HG02678 (cell line): ENCODE results near the gene STX17.

ENCODE experiments used
- ATAC-seq: cut with Tn5 transposase; IDR thresholded peaks from one replicate; pipeline ENCODE4 v1.9.1; 2021; ENCODE audit warnings: mild to moderate bottlenecking, moderate library complexity; ENCODE audit not compliant: unreplicated experiment

The STX17 gene

DNA sequence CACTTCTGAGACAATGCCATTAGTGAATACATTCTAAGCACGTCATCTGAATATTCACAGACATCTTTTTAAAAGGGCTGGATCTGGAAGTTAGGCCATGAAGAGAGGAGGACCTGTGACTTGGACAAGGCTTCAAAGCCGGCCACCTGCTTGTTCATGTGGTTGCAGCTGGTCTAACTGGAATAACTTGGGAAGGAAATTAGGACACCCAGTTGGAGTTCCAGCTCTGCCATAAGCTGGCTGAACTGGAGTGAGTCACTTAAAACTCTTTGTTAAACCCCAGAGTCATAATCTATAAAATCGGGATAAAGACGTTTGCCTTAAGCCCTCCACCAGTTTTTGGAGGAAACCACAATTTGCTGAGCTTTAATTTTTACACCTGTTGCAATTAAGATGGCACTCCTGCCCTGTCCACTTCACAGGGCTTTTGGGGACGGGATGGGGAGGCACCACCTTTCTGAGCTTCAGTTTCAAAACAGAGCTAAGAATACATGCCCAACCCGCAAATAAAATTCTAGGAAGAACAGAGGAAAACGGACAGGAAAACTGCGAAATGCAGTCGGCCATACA is 536 bp upstream of the STX17 start:
- ATAC-seq, result no peak

DNA sequence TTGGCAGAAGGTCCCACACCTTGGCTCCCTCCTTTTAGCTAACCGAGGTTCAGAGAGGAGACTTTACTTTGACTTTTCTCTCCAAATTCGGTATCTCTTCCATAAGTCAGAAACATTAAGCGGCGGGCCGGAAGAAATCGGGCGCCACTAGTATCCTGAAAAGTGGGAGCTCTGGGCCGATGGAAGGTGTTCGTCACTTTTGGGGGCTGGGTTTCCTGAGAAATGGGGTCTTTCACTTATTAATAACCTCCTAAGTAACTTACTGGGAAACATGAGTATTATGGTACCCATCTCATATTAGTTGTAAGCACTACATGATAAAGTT is 716 bp downstream of the STX17 start:
- no peak for ATAC-seq

DNA sequence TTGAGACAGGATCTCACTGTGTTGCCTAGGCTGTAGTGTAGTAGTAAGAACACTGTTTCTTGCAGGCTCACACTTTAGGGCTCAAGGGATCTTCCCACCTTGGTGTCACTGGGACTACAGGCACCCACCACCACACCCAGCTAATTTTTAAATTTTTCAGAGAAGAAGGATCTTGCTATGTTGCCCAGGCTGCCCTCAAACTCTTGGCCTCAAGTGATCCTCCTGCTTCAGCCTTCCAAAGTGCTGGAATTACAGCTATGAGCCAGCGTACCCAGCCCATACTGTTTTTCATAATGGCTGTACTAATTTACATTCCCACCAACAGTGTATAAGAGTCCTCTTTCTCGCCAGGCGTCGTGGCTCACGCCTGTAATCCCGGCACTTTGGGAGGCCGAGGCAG is 5.1 kb downstream of the STX17 start:
- no peak for ATAC-seq

DNA sequence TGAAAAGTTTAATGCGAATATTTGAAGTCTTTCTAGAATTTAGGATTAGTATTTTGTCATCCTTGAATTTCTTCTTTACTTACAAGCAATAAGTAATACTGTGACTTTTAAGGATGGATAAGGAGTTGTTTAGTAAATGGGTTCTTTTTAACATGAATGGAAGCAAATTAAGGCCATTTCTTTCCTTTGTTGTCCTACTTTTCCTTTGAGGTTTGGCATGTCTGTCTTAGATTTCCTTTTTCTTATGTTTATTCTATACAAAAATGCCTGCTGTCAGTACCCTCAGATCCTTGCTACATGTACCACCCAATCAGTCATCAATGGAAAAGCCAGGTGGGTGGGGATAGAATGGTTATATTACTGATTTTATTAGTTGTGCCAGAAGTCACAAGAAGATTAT is 10.2 kb downstream of the STX17 start:
- ATAC-seq, result no peak

DNA sequence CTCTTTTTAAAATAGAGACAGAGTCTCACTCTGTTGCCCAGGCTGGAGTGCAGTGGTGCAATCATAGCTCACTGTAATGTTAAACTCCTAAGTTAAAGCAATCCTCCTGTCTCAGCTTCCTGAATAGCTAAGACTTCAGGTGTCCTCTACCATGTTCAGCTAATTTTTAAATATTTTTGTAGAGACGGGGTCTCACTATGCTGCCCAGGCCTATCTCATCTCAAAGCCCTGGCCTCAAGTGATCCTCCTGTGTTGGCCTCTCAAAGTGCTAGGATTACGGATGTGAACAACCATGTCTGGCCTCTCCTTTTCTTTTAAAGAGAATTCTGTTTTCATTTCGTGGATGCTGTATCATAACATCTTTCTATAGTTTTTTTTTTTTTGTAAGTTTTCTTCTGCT is 11.7 kb downstream of the STX17 start:
- ATAC-seq, result no peak

DNA sequence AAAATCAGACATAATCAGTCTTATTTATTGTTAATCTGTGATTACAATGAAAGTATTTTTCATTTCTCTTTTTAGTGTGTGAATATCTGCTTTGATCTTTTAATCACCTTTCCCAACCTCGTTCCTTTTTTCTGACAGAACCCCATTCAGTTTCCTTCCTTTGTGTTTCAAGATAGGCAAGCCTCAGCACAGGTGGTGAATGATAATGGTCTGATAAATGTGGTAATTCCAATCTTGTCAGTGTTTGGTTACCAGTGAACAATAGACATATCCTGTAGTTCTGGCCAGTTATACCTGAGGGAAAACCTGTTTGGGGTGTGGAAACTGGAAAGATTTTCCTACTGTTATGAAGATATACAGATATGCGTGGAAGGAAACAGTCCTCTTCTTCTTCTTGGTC is 13.5 kb downstream of the STX17 start:
- ATAC-seq, result no peak

DNA sequence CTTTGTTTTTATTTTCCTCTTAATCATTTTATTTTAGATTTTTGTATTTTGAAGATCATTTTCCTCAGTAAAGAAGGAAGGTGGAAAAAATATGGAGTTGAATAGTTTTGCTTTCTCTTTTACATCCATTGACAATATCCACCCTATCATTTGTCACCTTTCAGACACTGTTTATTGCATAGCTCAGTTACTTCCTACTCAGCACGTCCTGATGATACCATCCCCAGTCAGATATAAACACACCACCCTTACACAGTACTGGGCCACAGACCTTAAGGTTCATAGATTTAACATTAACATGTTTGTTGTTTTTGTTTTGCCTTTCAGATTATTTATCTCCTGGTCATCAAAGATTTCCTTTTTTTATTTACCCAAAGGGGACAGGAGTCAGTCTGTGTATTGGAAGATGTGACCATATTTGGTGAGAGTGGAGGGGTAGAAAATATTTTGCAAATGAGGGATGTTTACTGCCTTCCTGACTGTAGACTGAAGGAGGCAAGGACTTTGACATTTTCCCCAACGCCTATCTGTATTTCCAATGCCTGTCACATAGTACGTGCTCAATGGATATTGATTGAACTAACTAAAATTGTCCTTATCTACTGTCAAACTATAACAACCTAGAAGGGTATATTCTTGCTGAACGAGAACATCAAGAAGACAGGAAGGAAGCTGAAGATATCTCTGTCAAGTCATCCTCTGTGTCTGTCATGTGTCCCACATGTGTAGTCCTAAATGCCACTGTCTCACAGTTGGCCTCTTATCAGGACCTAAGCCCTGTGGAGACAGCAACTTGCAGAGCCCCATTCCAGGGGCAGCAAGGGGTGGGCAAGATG is 15.6 kb downstream of the STX17 start:
- ATAC-seq, result no peak

DNA sequence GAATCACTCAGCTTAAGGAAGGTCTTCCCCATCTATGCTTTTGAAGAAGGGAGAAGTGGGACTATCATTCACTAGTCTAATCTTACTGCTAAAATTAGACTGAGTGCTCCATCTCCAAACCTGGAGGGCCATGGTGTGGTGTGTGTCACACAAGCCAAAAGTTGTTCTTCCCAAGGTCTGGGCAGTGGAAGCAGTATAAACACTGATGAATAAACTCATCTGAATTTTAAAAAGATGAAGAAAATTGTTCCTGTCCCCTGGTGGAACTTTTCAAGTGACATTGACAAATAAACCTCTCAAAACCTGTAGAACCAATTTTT is 16.2 kb downstream of the STX17 start:
- ATAC-seq, result no peak

DNA sequence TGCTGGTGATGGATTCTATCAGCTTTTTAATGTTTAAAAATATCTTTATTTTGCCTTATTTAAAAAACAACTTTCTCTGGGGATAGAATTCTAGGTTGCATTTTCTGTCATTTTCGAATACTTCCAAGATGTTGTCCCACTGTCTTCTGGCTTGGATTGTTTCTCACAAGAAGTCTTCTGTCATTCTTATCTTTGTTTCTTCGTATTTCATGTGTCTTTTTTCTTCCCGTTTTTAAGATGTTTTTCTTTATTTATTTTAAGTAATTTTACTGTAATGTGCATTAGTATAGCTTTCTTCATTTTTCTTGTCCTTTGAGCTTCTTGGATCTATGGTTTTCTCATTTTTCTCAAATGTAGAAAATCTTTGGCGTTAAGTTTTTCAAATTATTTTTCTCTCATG is 19.1 kb downstream of the STX17 start:
- ATAC-seq, result no peak

DNA sequence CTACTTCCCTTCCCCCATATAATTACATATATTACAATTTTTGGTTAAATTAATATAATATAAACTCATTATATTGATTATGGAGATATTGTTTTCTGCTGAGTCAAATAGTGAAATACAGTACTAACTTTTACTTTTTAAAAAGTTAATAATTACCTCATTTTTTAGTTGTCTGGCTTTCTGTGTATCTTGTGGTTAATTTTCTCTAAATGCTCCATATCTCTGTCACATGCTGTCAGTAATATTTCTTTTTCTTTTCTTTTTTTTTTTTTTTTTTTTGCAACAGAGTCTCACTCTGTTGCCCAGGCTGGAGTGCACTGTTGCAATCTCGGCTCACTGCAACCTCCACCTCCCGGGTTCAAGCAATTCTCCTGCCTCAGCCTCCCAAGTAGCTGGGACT is 23.2 kb downstream of the STX17 start:
- no peak for ATAC-seq

DNA sequence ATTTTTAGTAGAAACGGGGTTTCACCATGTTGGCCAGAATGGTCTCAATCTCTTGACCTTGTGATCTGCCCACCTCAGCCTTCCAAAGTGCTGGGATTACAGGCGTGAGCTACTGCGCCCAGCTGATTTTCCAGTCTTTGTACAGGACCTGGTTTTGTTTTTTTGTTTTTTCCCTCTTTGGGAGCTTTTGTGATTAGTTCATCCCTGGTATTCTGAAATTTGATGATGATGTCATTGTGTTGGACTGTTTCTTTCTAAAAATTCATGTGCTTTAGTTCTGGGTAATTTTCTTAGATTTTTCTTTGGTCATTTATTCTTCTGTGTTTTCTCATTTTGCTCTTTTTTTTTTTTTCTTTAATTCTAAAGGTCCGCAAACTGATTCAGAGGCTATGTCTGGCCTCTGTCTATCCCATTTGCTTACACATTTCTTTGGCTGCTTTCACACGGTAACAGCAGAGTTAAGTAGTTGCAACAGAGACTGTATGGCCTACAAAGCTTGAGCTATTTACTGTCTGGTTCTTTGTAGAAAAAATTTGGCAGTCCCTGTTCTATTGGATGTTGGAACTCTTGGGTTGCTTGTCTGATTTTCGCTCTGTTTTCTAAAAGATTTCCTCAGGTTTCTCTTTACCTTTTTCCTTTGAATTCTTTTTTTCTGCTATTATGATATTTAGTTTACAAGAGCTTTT is 24.8 kb downstream of the STX17 start:
- no peak for ATAC-seq

DNA sequence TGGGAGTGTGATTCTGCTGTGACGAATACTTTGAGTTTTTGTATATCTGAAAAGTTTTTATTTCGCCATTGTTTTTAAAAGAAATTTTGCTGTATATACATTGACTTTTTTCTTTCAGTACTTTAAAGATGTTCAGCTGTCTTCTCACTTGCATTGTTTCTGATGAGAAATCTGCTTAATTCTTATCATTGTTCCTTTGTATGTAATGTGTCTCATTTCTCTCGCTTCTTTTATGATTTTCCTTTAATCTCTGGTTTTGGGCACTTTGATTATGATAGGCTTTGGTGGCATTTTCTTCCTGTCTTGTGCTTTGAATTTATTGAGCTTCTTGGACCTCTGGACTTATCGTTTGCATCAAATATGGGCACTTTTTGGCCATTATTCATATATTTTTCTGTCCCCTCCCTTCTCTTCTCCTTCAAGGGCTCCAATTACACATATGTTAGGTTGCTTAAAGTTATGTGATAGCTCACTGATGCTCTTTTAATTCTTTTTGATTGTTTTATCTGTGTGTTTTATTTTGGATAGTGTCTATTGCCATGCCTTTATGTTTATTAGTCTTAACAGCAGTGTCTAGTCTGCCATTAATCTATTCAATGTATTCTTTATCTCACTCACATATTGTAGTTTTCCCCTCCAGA is 30.6 kb downstream of the STX17 start:
- no peak for ATAC-seq

DNA sequence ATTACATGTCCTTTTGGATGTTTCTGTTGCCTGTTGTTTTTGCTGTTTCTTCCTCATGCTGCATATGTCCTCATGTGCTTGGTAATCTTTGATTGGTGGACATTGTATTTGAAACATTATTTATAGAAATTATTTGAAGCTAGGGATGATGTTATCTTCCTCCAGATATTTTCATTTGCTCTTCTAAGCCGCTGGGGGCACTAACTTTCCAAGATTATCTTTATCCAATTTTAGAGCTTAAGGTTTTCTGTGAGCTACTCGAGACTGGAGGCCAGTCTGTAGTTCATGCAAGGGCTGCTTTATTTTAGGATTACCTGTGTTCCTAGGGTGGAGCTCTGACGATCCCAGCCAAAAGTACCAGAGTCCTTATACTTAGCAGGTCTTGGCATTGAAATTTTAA is 40.9 kb downstream of the STX17 start:
- no peak for ATAC-seq

DNA sequence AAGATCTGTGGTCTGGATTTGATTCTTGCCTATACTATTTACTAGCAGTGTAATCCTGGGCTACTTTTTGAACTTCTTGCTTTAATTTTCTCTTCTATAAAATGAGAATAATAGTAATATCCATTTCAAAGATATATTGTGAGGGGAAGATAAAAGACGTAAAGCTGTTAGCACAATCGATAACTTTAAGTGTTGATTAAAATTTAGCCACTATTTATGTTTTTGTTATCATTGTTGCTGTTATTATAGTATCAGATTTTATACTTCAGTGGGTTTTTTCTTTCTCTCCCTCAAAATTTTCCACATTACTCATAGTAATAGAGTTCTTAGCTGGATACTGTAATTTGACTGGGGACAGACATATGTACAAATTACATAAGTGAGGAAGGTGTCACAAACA is 42.0 kb downstream of the STX17 start:
- no peak for ATAC-seq

DNA sequence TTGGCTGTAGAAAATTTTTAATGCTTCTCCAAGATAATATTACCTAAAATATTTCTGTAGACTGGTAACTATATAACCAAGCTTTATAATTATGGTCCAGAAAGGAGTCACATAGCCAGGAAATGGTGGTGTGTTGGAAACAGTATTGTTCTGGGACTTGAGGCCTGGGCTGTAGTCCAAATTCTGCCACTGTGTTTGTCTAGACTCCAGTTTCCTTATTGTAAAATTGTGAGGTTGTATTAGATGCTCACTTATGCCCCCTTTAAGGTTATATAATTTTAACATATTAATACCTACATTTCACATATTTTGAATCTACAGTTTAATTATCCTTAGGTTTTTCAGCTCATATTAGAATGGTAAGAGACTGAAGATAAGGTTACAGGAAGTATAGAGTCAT is 42.4 kb downstream of the STX17 start:
- ATAC-seq, result no peak

DNA sequence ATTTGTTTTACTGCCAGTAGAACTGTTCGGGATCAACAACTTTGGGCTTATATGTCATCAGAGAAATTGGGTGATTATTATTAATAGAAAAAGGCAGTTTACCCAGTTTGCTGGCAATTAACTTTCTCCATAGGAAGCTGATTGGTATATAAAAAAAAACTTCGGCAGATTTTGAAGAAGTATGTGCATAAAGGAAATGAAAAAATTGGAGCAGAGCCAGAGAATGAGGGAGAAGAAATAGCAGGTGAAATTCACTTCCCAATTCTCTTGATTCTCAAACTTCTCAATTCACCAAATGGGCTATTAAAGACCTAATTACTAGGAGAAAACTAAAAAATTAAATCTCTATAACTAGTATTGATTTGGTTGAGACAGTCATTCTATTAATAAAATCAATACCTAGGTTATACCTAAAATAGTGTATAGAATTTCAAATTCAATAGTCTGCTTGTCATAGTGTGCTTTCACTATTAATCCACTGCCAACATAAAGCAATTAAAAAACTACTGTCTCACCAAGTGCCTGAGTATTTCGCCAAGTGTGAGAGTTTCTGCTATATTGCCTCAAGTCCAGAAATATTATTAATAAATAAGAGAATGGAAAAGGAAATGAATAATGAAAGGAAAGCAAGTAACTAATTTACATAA is 47.5 kb downstream of the STX17 start:
- no peak for ATAC-seq

DNA sequence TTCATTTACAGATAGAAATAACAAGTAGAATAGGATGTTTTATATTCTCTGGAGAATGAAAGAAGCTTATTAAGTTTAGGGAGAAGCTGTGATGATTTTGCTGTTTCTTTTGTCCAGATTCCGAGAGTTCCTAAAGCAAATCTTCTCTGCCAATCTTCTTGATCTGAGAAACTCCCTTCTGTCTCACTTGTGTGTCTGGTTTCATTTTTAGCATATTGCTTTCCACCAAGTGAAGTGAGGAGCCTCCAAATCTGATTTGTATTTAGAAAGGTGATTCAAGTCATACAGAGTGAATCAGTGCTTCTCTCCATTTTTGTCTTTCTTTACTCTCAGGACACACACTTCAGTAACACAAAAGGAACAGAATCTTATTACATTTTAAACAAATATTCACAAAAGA is 48.4 kb downstream of the STX17 start:
- ATAC-seq, result peak; percentile 50

DNA sequence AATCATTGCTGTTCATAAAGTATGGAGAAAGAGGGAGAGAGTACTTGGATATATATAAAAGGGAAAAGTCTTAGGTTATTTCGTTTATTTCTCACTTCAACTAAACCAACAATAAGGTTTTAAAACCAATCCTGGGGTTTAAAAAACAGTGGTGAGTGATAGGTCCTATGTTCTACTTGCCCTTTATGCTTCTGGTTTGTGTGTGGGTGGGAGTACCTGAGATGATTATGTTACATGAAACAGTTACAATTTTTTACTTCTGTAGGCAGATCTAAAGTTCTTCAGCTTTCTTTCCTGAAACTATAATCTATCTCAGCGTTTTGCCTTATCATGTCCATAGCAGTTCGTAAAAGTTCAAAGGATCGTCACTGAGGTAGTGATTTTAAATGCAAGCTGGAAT is 49.2 kb downstream of the STX17 start:
- ATAC-seq, result no peak

DNA sequence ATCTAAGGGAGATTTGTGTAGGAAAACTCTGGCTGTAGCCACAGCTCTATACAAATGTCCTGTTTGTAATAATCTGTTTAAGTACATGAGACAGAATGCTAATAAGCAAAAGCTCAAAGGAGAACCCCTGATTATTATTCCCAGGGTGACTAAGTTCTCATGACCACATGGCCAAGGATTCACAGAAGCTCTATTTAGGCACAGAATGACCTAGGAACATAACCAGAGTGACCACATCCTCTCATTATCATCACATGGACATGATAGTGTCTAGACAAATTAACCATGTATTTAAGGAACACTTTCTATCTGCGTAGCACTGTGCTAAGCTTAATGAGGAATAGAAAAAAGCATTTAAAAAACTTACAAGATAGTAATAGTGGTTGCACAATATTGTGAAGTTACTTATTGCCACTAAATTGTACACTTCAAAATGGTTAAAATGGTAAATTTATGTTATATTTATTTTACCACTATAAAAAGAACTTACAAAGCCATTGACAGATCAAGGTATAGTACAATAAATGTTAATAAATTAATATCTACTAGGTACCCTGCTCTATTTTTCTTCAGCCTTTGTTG is 56.3 kb downstream of the STX17 start:
- no peak for ATAC-seq

DNA sequence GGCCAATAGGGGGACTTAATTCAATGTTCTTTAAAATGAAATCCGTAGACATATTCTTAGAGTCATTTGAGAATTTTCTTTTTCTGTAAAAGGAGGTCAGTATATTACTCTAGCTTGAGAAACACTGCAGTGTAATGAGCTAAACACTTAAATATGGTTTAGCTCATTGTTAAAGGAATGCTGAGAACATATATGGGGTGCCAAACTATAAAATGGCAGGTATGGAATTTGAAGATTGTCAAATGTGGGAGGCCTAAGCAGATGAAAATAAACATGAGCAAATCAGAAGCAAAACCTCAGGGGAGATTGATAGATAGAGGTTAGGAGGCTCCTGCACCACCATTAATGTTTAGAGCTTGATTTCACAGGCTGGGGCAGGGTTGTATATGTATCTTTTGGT is 57.9 kb downstream of the STX17 start:
- no peak for ATAC-seq

DNA sequence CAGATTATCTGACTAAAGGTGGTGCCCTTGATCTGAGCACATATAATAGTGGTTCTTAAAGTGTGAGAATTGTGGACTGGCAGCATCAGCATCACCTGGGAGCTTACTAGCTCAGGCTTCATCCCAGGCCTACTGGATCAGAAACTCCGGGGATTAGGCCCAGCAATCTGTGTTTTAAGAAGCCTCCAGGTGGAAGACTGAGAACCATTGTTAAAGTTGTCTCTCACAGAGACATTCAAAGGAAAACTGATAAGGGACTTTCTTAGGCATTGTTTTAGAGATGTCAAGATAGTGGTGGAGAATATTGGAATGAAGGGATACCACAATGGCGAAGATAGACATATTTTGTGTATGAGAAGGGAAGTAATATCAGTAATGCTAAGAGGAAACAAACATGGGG is 59.5 kb downstream of the STX17 start:
- no peak for ATAC-seq
